T-helper 17 cell (primary cell): ENCODE measurements around the gene FUT6. TPM values are rescaled to one million over a fixed set of nuclear protein-coding genes. Genes with fewer than 3 reads are reported as not detected.
"Not testable (repeated sequence)": the region's sequence is repeated elsewhere in the genome, so short reads cannot be mapped to it uniquely, and the experiment has no call there.

Experiments
- ATAC-seq: fragments of 150-1000 bp; cut with Tn5 transposase; 2 replicates; pipeline ENCODE4 v1.10.0; 2021; ENCODE audit warnings: mild to moderate bottlenecking, moderate library complexity
- DNase-seq, 3 donors: peaks; one replicate each; pipeline versions ENCODE4 v3.0.0 to v3.0.0-alpha.2; 2020 to 2021
- H3K9me3 ChIP-seq: one replicate; pipeline ENCODE4 v1.7.0; 2013; ENCODE audit warnings: low read length, mild to moderate bottlenecking; ENCODE audit not compliant: control insufficient read depth, poor library complexity, severe bottlenecking
- H3K27ac Mint-ChIP-seq: one replicate; pipeline ENCODE4 v1.8.0; 2022; ENCODE audit warnings: mild to moderate bottlenecking, moderate library complexity, mixed read lengths
- H3K27me3 Mint-ChIP-seq: one replicate; pipeline ENCODE4 v1.8.0; 2022; ENCODE audit warnings: mixed read lengths
- H3K36me3 Mint-ChIP-seq: one replicate; pipeline ENCODE4 v1.8.0; 2022; ENCODE audit warnings: low read depth, mixed read lengths
- H3K4me1 Mint-ChIP-seq: one replicate; pipeline ENCODE4 v1.8.0; 2022; ENCODE audit warnings: mild to moderate bottlenecking, mixed read lengths
- H3K4me3 Mint-ChIP-seq: one replicate; pipeline ENCODE4 v1.8.0; 2022; ENCODE audit warnings: mild to moderate bottlenecking, moderate library complexity, mixed read lengths
- total RNA-seq, 4 donors: library from RNA in 2 of 4; stranded (reverse) in 2 of 4; gene quantifications; one replicate each; pipeline ENCODE4 v1.2.3 and lab custom pipeline; 2022 to 2026

Gene FUT6
- total RNA-seq, 2 donors from 2014 or later, result not detected

DNA sequence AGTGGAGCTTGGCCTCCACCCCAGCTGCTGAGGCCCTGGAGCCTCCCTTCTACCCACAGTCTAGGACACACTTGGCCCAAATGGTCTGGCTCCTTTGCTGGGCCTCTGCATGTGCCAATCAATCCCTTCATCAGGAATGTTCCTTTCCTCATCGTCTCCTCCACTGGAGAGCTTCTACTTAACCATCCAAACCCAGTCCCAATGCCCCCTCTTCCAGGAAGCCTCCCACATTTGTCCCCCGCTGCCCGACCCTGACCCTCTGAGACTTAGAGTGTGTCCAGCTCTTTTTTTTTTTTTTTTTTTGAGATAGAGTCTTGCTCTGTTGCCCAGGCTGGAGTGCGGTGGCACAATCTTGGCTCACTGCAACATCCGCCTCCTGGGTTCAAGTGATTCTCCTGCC, 51.1 kb downstream of the FUT6 start:
- Mint-ChIP-seq H3K27ac (no peak overlapping the region), H3K27me3 (no peaks in the 10 kb centered on the region), H3K4me1 (peaks cover 10% of the 10 kb centered on the region), H3K36me3 (peaks cover 11% of the 10 kb centered on the region), H3K4me3 (peak overlapping the region; percentile 39)
- ATAC-seq, result no peak
- H3K9me3 ChIP-seq, result no peaks in the 10 kb centered on the region
- DNase-seq, result no peak

DNA sequence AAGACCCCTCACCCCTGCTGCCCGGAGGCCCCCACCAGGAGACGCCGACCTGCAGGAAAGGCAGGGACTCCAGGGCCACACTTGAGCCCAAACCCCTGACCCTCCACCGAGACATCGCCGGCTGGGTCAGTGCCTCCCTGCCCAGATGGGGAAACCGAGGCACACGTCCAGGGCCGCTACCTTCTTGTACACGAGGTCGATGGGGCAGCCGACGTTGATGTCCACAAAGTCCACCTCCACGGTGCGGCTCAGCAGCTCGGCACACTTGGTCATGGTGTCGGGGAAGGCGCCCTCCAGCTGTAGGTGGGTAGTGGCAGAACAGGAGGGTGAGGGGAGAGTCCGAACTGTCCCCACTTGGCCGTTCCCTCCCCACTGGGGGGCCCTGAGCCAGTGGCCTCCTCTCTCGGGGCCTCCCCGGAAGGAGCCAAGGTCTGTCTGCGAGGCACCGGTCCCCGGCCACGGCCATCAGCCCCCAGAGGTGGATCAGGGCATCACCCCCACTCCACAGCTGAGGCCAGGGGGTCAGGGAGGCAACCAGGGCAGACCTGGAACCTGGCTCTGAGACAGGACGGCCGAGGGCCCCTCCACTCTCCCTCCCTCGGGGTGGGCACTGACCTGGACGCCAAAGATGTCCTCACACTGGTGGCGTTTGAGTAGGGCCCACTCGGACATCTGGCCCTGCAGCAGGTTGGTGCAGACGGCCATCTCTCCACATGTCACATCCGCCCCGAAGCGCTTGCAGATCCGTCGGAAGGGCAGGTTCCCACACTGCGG, 51.9 kb downstream of the FUT6 start:
- H3K27ac Mint-ChIP-seq, result no peak overlapping the region
- H3K4me1 Mint-ChIP-seq, result peaks cover 10% of the 10 kb centered on the region
- H3K9me3 ChIP-seq, result no peaks in the 10 kb centered on the region
- ATAC-seq (no peak), DNase-seq (no peak)
- peaks cover 11% of the 10 kb centered on the region for H3K36me3 Mint-ChIP-seq
- no peaks in the 10 kb centered on the region for H3K27me3 Mint-ChIP-seq
- H3K4me3 Mint-ChIP-seq, result peak overlapping the region; percentile 39

DNA sequence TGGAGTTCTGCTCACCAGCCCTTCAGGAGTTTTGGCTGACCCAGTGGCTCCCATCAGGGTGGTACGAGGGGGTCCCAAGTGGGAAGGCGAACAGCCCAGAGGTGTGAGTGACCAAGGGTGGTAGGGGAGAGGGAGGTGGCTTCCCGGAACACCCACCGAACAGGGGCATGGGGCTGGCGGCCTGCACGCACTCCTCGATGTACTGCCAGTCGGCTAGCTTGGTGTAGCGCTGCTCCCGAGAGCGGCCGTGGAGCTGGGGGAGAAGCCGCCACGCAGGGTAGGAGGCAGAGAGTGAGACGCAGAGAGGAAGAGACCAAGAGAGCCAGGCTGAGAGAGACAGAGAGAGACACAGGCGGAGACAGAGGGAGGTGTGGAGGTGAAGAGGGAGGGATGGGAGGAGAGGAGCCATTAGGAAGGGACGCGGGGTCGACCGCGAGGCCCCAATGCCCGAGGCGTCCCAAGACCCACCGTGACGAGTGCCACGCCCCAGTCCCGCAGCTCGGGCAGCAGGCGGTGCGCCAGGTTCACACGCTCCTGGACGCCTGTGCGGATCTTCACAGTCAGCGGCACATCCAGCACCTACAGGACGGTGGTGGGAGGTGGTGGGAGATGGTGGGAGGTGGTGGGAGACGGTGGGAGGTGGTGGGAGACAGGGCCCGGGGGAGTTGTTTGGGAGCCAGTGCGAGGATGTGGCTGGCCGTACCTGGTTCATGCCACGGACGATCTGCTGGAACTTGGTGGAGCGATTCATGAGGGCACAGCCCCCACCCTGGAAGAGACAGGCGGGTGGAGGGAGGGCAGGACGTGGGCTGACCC, 52.7 kb downstream of the FUT6 start:
- H3K27me3 Mint-ChIP-seq, result no peaks in the 10 kb centered on the region
- H3K36me3 Mint-ChIP-seq, result peaks cover 11% of the 10 kb centered on the region
- ATAC-seq (no peak), DNase-seq (no peak)
- H3K4me1 Mint-ChIP-seq, result peaks cover 10% of the 10 kb centered on the region
- no peak overlapping the region for H3K4me3 Mint-ChIP-seq
- peak overlapping the region; percentile 73 for H3K27ac Mint-ChIP-seq
- H3K9me3 ChIP-seq, result no peaks in the 10 kb centered on the region

DNA sequence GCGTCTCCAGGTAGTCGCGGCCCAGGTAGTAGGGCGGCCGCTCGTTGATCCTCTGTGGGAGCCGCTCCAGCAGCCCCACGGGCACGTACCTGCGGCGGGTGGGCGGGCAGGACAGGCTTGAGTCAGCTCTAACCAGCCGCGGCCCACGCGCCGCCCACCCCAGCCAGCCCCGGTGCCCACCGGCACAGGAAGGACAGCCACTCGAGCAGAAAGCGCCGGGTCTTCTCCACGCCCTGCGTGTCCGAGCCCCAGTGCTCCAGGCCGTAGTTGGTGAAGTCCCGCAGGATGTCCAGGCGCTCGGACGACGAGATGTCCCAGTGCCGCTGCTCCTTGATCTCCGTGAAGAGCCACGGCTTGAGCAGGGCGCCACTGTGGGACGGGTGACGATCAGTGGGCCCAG, 54.1 kb downstream of the FUT6 start:
- ATAC-seq, result no peak
- H3K27me3 Mint-ChIP-seq, result no peaks in the 10 kb centered on the region
- H3K36me3 Mint-ChIP-seq, result peaks cover 10% of the 10 kb centered on the region
- H3K4me1 Mint-ChIP-seq, result peaks cover 9% of the 10 kb centered on the region
- no peak for DNase-seq
- H3K4me3 Mint-ChIP-seq, result no peak overlapping the region
- H3K27ac Mint-ChIP-seq, result no peak overlapping the region
- no peaks in the 10 kb centered on the region for H3K9me3 ChIP-seq

DNA sequence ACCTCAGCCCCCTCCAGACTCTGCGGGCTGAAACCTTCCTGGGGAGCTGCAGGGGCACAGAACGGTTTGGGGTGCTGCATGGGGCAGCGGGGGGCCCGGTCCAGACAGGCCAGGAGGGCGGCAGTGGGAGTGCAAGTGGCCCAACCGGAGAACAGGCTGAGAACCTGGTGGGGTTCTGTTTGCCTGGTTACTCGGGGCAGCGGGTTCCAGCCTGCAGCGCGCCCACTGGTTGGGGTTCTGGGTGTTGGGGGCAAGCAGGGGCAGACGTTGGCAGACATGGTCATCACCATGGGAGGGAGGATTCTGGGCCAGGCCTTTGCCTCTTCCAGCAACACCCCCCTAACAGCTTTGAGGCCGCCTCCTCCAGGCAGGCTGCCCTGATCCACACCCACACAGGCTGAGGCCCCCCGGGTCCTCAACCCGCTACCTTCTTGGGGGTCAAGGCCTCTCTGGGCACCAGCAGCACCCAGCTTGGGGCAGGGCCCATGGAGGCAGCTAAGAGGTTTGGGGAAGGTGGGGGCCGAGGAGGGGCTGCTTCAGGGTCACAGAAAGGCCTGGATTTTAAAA, 54.8 kb downstream of the FUT6 start, which contains the start of gene PRR22:
PRR22 (minus strand) TSS at position 166 of the 567 bp plus-strand sequence; CDS start at position 80, 86 bp downstream.
- H3K27me3 Mint-ChIP-seq, result no peaks in the 10 kb centered on the region
- DNase-seq (no peak), ATAC-seq (peak; percentile 2)
- H3K27ac Mint-ChIP-seq, result no peak within 1 kb of the TSS
- peaks cover 5% of the 10 kb centered on the region for H3K36me3 Mint-ChIP-seq
- no peaks in the 10 kb centered on the region for H3K9me3 ChIP-seq
- peaks cover 5% of the 10 kb centered on the region for H3K4me1 Mint-ChIP-seq
- no peak within 1 kb of the TSS for H3K4me3 Mint-ChIP-seq

DNA sequence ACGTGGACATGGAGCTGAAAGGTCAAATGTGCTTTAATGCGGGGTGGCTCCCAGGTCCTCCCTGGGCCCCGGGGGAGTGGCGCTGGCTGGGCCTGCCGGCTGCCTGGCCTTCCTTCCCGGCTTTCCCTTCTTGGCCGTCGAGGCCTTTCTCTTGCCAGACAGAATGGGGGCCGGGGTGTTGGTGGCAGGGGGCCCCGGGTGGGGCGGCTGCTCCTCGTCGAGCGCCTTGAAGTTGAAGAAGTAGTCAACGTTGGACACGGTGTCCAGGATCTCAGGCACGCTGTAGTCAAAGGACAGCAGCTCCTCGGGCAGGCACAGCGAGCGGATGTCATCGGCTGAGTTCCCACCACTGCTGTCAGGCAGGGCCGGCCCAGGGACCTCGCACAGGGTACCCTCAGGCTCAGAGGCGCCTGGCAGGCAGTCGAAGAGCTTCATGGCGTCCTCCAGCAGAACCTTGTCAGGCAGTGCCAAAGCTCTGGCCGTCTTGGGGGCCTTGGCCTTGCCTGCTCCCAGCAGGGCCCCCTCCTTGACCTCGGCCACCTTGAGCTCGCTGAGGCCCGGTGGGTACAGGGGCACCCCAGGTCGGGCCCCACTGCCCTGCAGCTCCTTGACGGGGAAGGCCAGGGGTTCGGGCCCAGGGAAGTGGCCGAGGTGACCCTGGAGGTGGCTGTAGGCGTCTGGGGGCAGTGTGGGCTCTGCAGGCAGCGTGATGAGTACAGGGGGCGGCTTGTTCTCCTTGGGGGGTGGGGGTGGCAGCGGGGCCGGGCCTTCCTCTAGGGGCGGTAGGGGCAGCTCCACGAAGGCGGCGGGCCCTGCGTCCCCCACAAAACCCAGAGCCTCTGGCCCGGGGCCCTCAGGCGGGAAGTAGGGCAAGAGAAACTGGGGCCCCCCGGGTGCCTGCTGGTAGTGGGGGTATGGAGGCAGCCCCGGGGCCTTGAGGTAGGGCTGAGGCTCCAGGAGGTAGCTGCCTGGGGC, 56.3 kb downstream of the FUT6 start:
- Mint-ChIP-seq H3K27me3 (no peaks in the 10 kb centered on the region), H3K4me1 (no peaks in the 10 kb centered on the region), H3K36me3 (peaks cover 4% of the 10 kb centered on the region), H3K27ac (no peak overlapping the region), H3K4me3 (no peak overlapping the region)
- no peaks in the 10 kb centered on the region for H3K9me3 ChIP-seq
- DNase-seq (no peak), ATAC-seq (peak; percentile 12)

DNA sequence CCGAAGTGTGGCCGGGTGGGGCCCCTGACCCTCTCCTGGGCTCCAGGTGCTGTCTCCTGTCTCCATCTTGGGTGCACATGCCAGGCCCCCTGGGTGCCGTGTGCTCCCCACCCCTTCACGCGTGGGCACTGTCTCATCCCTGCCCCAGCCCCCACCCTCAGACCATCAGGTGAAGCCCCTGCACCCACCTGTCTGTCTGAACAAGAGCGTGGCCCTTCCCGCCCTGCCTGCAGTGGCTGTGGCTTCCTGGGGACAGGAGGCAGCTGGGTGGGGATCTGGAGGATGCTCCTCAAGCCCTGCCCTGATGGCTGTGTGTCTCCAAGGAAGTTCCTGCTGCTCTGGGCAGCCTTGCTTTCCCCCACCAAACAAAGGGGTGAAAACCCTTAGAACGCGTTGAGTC, 57.2 kb downstream of the FUT6 start:
- Mint-ChIP-seq H3K27me3 (no peaks in the 10 kb centered on the region), H3K4me1 (no peaks in the 10 kb centered on the region), H3K4me3 (no peak overlapping the region), H3K36me3 (peaks cover 4% of the 10 kb centered on the region), H3K27ac (no peak overlapping the region)
- DNase-seq, result no peak
- no peak for ATAC-seq
- H3K9me3 ChIP-seq, result no peaks in the 10 kb centered on the region

DNA sequence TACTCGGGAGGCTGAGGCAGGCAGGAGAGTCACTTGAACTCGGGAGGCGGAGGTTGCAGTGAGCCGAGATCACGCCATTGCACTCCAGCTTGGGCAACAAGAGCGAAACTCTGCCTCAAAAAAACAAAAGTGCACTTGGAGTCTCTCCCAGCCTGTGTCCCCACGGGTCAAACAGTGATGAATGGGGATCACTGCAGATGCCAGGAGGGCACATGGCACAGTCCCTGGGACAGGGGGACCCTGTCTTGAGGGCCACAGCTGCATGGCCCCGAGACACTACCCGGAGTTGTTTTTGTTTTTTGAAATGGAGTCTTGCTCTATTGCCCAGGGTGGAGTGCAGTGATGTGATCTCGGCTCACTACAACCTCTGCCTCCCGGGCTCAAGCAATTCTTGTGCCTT, 58.6 kb downstream of the FUT6 start:
- not testable (repeated sequence) for H3K36me3 Mint-ChIP-seq, H3K27ac Mint-ChIP-seq, H3K27me3 Mint-ChIP-seq, DNase-seq, H3K9me3 ChIP-seq, H3K4me3 Mint-ChIP-seq, H3K4me1 Mint-ChIP-seq, ATAC-seq

Other genes starting within 250 kb of the FUT6 start
- 100 to 1,000 TPM; 241 to 255 TPM for gene SAFB2, start 216.9 kb downstream of the FUT6 start, total RNA-seq
- 100 to 1,000 TPM; 173 to 183 TPM for gene SAFB, start 216.6 kb downstream of the FUT6 start, total RNA-seq
- gene MICOS13, start 159.2 kb downstream of the FUT6 start, total RNA-seq, result 10 to 100 TPM; 26.9 to 27.9 TPM
- gene HSD11B1L, start 158.7 kb downstream of the FUT6 start, total RNA-seq, result 1 to 10 TPM; 1.4 to 3.1 TPM
- 1,000 to 10,000 TPM in 1 of 2 donors, 100 to 1,000 TPM in 1; 811 to 1,376 TPM for gene RPL36, start 149.4 kb downstream of the FUT6 start, total RNA-seq
- 10 to 100 TPM; 61.0 to 65.2 TPM for gene LONP1, start 119.6 kb downstream of the FUT6 start, total RNA-seq
- gene CATSPERD, start 119.1 kb downstream of the FUT6 start, total RNA-seq, result not detected
- 1 to 10 TPM; 3.8 to 3.9 TPM for gene PRR22, start 55.0 kb downstream of the FUT6 start, total RNA-seq
- 100 to 1,000 TPM; 128 to 131 TPM for gene DUS3L, start 48.5 kb downstream of the FUT6 start, total RNA-seq
- gene NRTN, start 34.6 kb downstream of the FUT6 start, total RNA-seq, result under 1 TPM; 0.35 to 0.39 TPM
- under 1 TPM in 1 of 2 donors, not detected in 1; 0.50 TPM for gene FUT3, start 11.7 kb upstream of the FUT6 start, total RNA-seq
- 1 to 10 TPM; 2.2 to 3.7 TPM for gene FUT5, start 30.8 kb upstream of the FUT6 start, total RNA-seq
- 100 to 1,000 TPM; 102 to 108 TPM for gene NDUFA11, start 64.1 kb upstream of the FUT6 start, total RNA-seq
- gene VMAC, start 65.2 kb upstream of the FUT6 start, total RNA-seq, result 10 to 100 TPM; 24.6 TPM
- gene CAPS, start 74.6 kb upstream of the FUT6 start, total RNA-seq, result 10 to 100 TPM; 41.0 to 47.1 TPM
- gene RANBP3, start 138.4 kb upstream of the FUT6 start, total RNA-seq, result 10 to 100 TPM; 76.8 to 86.9 TPM